LHCN-M2 (cell line): ENCODE measurements around the gene SEMA6D. TPM values are rescaled to one million over a fixed set of nuclear protein-coding genes. Genes with fewer than 3 reads are reported as not detected.
A peak's percentile ranks its signal among the peaks of the same experiment; 100 is the strongest.

Experiments
- DNase-seq: peaks from one replicate; pipeline ENCODE4 v3.0.0-alpha.2; 2012; ENCODE audit warnings: low read depth
- polyA plus RNA-seq: library from polyadenylated mRNA; unstranded; fragments of >200 nt; gene quantifications from one replicate; pipeline ENCODE4 v1.2.1, GENCODE V29; 2012; ENCODE audit warnings: missing spikeins
- total RNA-seq: library from RNA; depleted of rRNA; stranded (reverse); fragments of >200 nt; gene quantifications from 2 replicates; pipeline ENCODE4 v1.2.3, GENCODE V29; 2014; rRNA removed

The SEMA6D gene
- 0.06 TPM in 1 of 2 replicates, not detected in the other for total RNA-seq
- not detected for polyA plus RNA-seq

- DNase-seq: peak; percentile 48
Measured at GRCh38 chr15:47717036-47717612, at the start of gene SEMA6D. SEMA6D (plus strand) TSS chr15:47717505; CDS start chr15:47759799, 42,294 bp downstream.

GRCh38 chr15:47669221-47669620, 48.1 kb upstream of the SEMA6D start:
- DNase-seq: no peak

GRCh38 chr15:47670365-47670764, 46.9 kb upstream of the SEMA6D start:
- DNase-seq: no peak

GRCh38 chr15:47673232-47673761, 44.0 kb upstream of the SEMA6D start:
- no peak for DNase-seq

GRCh38 chr15:47674586-47675232, 42.6 kb upstream of the SEMA6D start:
- DNase-seq: no peak

GRCh38 chr15:47675735-47676134, 41.6 kb upstream of the SEMA6D start:
- no peak for DNase-seq

GRCh38 chr15:47678040-47678439, 39.3 kb upstream of the SEMA6D start:
- DNase-seq: no peak

GRCh38 chr15:47682661-47683060, 34.6 kb upstream of the SEMA6D start:
- no peak for DNase-seq

GRCh38 chr15:47685141-47685870, 32.0 kb upstream of the SEMA6D start:
- DNase-seq: no peak

- DNase-seq: peak; percentile 41
Measured at GRCh38 chr15:47688573-47689086, 28.7 kb upstream of the SEMA6D start.

- no peak for DNase-seq
Measured at GRCh38 chr15:47689660-47690059, 27.6 kb upstream of the SEMA6D start.

GRCh38 chr15:47691882-47692281, 25.4 kb upstream of the SEMA6D start:
- DNase-seq: no peak

GRCh38 chr15:47696351-47696750, 21.0 kb upstream of the SEMA6D start:
- no peak for DNase-seq

- no peak for DNase-seq
Measured at GRCh38 chr15:47705281-47705997, 11.9 kb upstream of the SEMA6D start.

- no peak for DNase-seq
Measured at GRCh38 chr15:47707391-47707790, 9.9 kb upstream of the SEMA6D start.

GRCh38 chr15:47708161-47708980, 8.9 kb upstream of the SEMA6D start:
- no peak for DNase-seq

GRCh38 chr15:47711655-47712054, 5.7 kb upstream of the SEMA6D start:
- peak; percentile 3 for DNase-seq

- DNase-seq: no peak
Measured at GRCh38 chr15:47715402-47715801, 1.9 kb upstream of the SEMA6D start.

GRCh38 chr15:47715856-47716445, 1.4 kb upstream of the SEMA6D start:
- DNase-seq: no peak

- no peak for DNase-seq
Measured at GRCh38 chr15:47716516-47716915, 789 bp upstream of the SEMA6D start.
